CD8-positive, alpha-beta memory T cell (primary cell): ENCODE results near the gene USP40. TPM values are rescaled to one million over a fixed set of nuclear protein-coding genes. Genes with fewer than 3 reads are reported as not detected.

ENCODE experiments used
- CTCF ChIA-PET: fragments of 350-600 bp; sonication (Branson Sonifier 250); formaldehyde crosslinking; loops from one replicate; lab custom pipeline; 2021; ENCODE audit warnings: antibody characterized with exemption; lab: Charles Lee
- POLR2A ChIA-PET: fragments of 350-600 bp; sonication (Branson Sonifier 250); formaldehyde crosslinking; loops from one replicate; lab custom pipeline; 2021; ENCODE audit warnings: antibody characterized with exemption; lab: Charles Lee
- DNase-seq, 5 donors: peaks; one replicate each; pipeline versions ENCODE4 v3.0.0 to v3.0.0-alpha.2; 2020 to 2022; ENCODE audit warnings: mixed read lengths in 1 of 5
- H3K27ac ChIP-seq: one replicate; pipeline ENCODE4 v1.7.0; 2013; ENCODE audit warnings: low read depth, mild to moderate bottlenecking, low read length, moderate library complexity
- H3K27me3 ChIP-seq: 2 replicates; pipeline ENCODE4 v1.7.0; 2013; ENCODE audit warnings: low read length, mild to moderate bottlenecking; ENCODE audit not compliant: insufficient read depth, poor library complexity, severe bottlenecking
- H3K36me3 ChIP-seq: 2 replicates; pipeline ENCODE4 v1.7.0; 2013; ENCODE audit warnings: mild to moderate bottlenecking, low read length, moderate library complexity; ENCODE audit not compliant: insufficient read depth
- H3K4me1 ChIP-seq: 2 replicates; pipeline ENCODE4 v1.7.0; 2013; ENCODE audit warnings: mild to moderate bottlenecking, low read length, moderate library complexity; ENCODE audit not compliant: insufficient read depth
- H3K4me3 ChIP-seq: 2 replicates; pipeline ENCODE4 v1.7.0; 2013; ENCODE audit warnings: mild to moderate bottlenecking, low read length
- H3K9me3 ChIP-seq: 2 replicates; pipeline ENCODE4 v1.7.0; 2013; ENCODE audit warnings: mild to moderate bottlenecking, low read length
- H3K27ac Mint-ChIP-seq, 8 donors: one replicate each; pipeline ENCODE4 v1.8.0; 2020 to 2021; ENCODE audit warnings: mixed read lengths in 8 of 8, mild to moderate bottlenecking in 6 of 8, inconsistent platforms in 3 of 8, moderate library complexity in 3 of 8
- H3K27me3 Mint-ChIP-seq, 2 donors: one replicate each; pipeline ENCODE4 v1.8.0; 2020 to 2021; ENCODE audit warnings: mixed read lengths in 2 of 2, mild to moderate bottlenecking in 1 of 2, moderate library complexity in 1 of 2
- H3K36me3 Mint-ChIP-seq, 3 donors: one replicate each; pipeline ENCODE4 v1.8.0; 2020 to 2021; ENCODE audit warnings: mixed read lengths in 3 of 3, inconsistent platforms in 1 of 3, mild to moderate bottlenecking in 1 of 3
- H3K4me1 Mint-ChIP-seq, 3 donors: one replicate each; pipeline ENCODE4 v1.8.0; 2020 to 2021; ENCODE audit warnings: mixed read lengths in 3 of 3, inconsistent platforms in 1 of 3, mild to moderate bottlenecking in 1 of 3
- H3K4me3 Mint-ChIP-seq, 7 donors: one replicate each; pipeline ENCODE4 v1.8.0; 2020 to 2021; ENCODE audit warnings: mixed read lengths in 7 of 7, mild to moderate bottlenecking in 6 of 7, moderate library complexity in 4 of 7, inconsistent platforms in 2 of 7
- H3K9me3 Mint-ChIP-seq, 5 donors: one replicate each; pipeline ENCODE4 v1.8.0; 2020 to 2022; ENCODE audit warnings: mixed read lengths in 5 of 5, mild to moderate bottlenecking in 3 of 5, moderate library complexity in 2 of 5, inconsistent platforms in 1 of 5
- polyA plus RNA-seq: library from polyadenylated mRNA; unstranded; fragments of 300-500 nt; fragmentation: Illumina TruSeq; gene quantifications from one replicate; pipeline ENCODE4 v1.2.3, GENCODE V29; 2021
- total RNA-seq, 2 experiments: library from RNA; stranded (reverse); gene quantifications; one replicate each; pipeline ENCODE4 v1.2.3, GENCODE V29; 2021

Gene USP40
- total and polyA plus RNA-seq, 3 experiments from 2014 or later, result 5.4 to 14.8 (median 13.3) TPM

- POLR2A ChIA-PET, result interaction anchor here (1.4 kb wide), 1 partner anchor 40 kb away, joined by 8 read pairs; no protein-coding TSS in a partner anchor
- peaks cover 12 to 94% (median 23%) of the 10 kb centered on the region in 3 donors for H3K36me3 Mint-ChIP-seq
Measured at GRCh38 chr2:233444501-233444900, 122.1 kb downstream of the USP40 start.

DNA sequence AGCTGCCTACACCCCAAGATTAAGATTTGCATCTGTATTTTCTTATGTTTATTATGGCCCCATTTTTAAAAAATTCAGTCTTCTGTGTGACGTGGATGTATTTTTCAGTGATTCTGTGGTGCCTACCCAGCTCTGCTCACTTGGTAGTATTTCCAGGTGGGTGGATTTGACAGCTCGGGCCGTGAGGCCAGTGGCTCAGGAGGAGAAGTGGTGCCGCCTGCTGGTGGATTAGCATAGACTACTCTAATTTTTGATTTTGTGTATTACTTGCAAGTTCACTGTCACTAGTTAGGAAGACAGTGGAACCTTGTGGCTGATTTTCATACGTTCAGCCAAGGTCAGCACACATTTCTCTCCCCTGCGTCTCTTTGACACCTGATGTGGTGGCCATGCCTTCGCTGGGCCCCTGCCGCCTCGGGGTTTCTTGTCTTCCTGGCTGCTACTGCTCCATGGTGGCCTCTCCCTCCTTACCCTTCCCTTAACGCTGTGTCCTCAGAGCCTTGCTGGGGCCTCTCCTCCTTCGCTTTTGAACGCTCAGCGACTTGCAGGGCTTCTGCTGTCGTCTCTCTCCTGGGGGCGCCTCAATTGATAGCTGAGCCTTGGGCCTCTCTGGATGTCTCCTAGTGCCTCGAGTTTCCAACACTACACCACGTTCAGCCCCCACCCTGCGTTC, 122.9 kb downstream of the USP40 start:
- peak; percentile 67 to 88 (median 73) for DNase-seq
- Histone ChIP-seq H3K36me3 (peaks cover 56% of the 10 kb centered on the region), H3K27ac (no peak overlapping the region), H3K9me3 (no peaks in the 10 kb centered on the region), H3K27me3 (no peaks in the 10 kb centered on the region), H3K4me1 (peaks cover 13% of the 10 kb centered on the region), H3K4me3 (no peak overlapping the region)
- H3K27ac Mint-ChIP-seq, result peak overlapping the region in 7 of 8 donors; percentile 15 to 84 (median 66)
- H3K4me3 Mint-ChIP-seq, result no peak overlapping the region
- peaks cover 12 to 92% (median 22%) of the 10 kb centered on the region in 3 donors for H3K36me3 Mint-ChIP-seq
- CTCF ChIA-PET, result interaction anchor here (0.6 to 8.8 kb wide), 32 partner anchors 8 to 686 kb away, joined by 3 to 239 read pairs (median 5); partner anchors contain the start of genes ATG16L1 and DGKD
- no peaks in the 10 kb centered on the region for H3K27me3 Mint-ChIP-seq
- H3K4me1 Mint-ChIP-seq, result peaks cover 11 to 29% (median 17%) of the 10 kb centered on the region in 3 donors
- no peaks in the 10 kb centered on the region for H3K9me3 Mint-ChIP-seq
- POLR2A ChIA-PET, result interaction anchor here (1.4 kb wide), 1 partner anchor 39 kb away, joined by 8 read pairs; no protein-coding TSS in a partner anchor

More at GRCh38 chr2:233444501-233444900, 122.1 kb downstream of the USP40 start:
- Mint-ChIP-seq H3K4me3 (no peak overlapping the region), H3K27ac (peak overlapping the region in 3 of 8 donors; percentile 54 to 94 (median 68)), H3K9me3 (no peaks in the 10 kb centered on the region), H3K27me3 (peaks cover 0 to 2% of the 10 kb centered on the region in 2 donors), H3K4me1 (peaks cover 11 to 29% (median 17%) of the 10 kb centered on the region in 3 donors)
- Histone ChIP-seq H3K4me3 (no peak overlapping the region), H3K36me3 (peaks cover 56% of the 10 kb centered on the region), H3K27ac (no peak overlapping the region), H3K27me3 (no peaks in the 10 kb centered on the region), H3K9me3 (no peaks in the 10 kb centered on the region), H3K4me1 (peaks cover 13% of the 10 kb centered on the region)
- peak in 1 of 5 donors; percentile 34 for DNase-seq
- CTCF ChIA-PET, result interaction anchor here (0.6 to 8.8 kb wide), 14 partner anchors 9 to 190 kb away, joined by 3 to 239 read pairs (median 7); partner anchors contain the start of gene DGKD

- Mint-ChIP-seq H3K4me3 (no peak overlapping the region), H3K27me3 (no peaks in the 10 kb centered on the region), H3K9me3 (no peaks in the 10 kb centered on the region), H3K4me1 (peaks cover 11 to 29% (median 15%) of the 10 kb centered on the region in 3 donors), H3K27ac (peak overlapping the region in 5 of 8 donors; percentile 6 to 64 (median 38)), H3K36me3 (peaks cover 7 to 94% (median 18%) of the 10 kb centered on the region in 3 donors)
- POLR2A ChIA-PET, result no interaction called here
- Histone ChIP-seq H3K4me3 (no peak overlapping the region), H3K36me3 (peaks cover 59% of the 10 kb centered on the region), H3K4me1 (peaks cover 13% of the 10 kb centered on the region), H3K9me3 (no peaks in the 10 kb centered on the region), H3K27me3 (no peaks in the 10 kb centered on the region), H3K27ac (no peak overlapping the region)
- CTCF ChIA-PET, result interaction anchor here (1.8 to 8.8 kb wide), 3 partner anchors 11 to 38 kb away, joined by 6 to 239 read pairs (median 17); no protein-coding TSS in a partner anchor
- no peak for DNase-seq
Measured at GRCh38 chr2:233442028-233442310, 124.6 kb downstream of the USP40 start.

DNA sequence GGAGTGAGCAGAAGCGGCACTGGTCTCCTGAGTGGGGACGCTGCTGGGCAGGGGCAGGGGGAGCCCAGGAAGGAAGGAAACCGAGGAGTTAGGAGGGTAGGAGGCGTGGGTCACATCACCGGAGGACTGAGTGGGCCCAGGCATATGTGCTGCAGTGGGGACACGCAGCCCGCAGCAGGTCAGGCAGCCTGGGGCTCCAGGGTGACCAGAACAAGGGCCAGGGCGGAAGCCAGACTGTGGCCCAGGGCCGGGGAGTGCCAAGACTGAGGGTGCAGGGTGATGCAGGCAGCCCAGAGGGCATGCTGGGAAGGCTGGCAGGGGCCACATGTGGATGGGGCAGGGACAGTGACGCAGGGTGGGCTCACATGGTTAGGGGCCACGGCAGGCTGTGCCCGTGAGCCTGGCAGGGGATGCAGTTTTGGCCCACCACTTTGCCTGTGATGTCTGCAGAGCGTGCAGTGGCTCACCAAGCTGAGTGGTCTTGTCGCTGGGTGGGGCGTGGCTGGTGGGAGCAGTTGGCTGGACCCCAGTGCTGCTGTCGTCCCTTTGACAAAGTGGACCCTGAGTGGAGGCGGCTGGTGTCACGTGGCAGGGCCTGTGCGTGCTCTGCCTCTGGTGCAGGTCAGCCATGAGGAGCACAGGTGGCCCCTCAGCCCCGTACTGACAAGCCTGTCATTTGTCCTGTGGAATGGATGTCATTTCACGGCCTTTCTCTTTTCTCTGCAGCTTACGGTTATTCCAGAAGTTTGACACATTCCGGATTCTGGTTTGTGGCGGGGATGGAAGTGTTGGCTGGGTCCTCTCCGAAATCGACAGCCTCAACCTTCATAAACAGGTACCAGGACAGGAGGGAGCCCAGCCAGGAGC, 125.2 kb downstream of the USP40 start:
- H3K36me3 ChIP-seq, result peaks cover 60% of the 10 kb centered on the region
- CTCF ChIA-PET, result interaction anchor here (1.6 to 8.8 kb wide), 3 partner anchors 12 to 38 kb away, joined by 4 to 239 read pairs (median 6); no protein-coding TSS in a partner anchor
- no peaks in the 10 kb centered on the region for H3K9me3 Mint-ChIP-seq
- peaks cover 13% of the 10 kb centered on the region for H3K4me1 ChIP-seq
- H3K27me3 ChIP-seq, result no peaks in the 10 kb centered on the region
- H3K27me3 Mint-ChIP-seq, result no peaks in the 10 kb centered on the region
- peaks cover 7 to 97% (median 24%) of the 10 kb centered on the region in 3 donors for H3K36me3 Mint-ChIP-seq
- no peak overlapping the region for H3K27ac ChIP-seq
- peaks cover 11 to 29% (median 15%) of the 10 kb centered on the region in 3 donors for H3K4me1 Mint-ChIP-seq
- peak in 1 of 5 donors; percentile 42 for DNase-seq
- no peak overlapping the region for H3K4me3 ChIP-seq
- H3K27ac Mint-ChIP-seq, result peak overlapping the region in 6 of 8 donors; percentile 8 to 95 (median 58)
- no peak overlapping the region for H3K4me3 Mint-ChIP-seq
- H3K9me3 ChIP-seq, result no peaks in the 10 kb centered on the region
- POLR2A ChIA-PET, result no interaction called here

GRCh38 chr2:233440714-233441113, 125.9 kb downstream of the USP40 start:
- no peaks in the 10 kb centered on the region for H3K27me3 ChIP-seq
- H3K9me3 Mint-ChIP-seq, result no peaks in the 10 kb centered on the region
- ChIA-PET POLR2A (no interaction called here), CTCF (interaction anchor here (1.1 to 8.8 kb wide), 4 partner anchors 17 to 56 kb away, joined by 4 to 239 read pairs (median 4); no protein-coding TSS in a partner anchor)
- peak overlapping the region in 5 of 8 donors; percentile 50 to 95 (median 58) for H3K27ac Mint-ChIP-seq
- H3K4me3 ChIP-seq, result no peak overlapping the region
- H3K36me3 ChIP-seq, result peaks cover 60% of the 10 kb centered on the region
- H3K4me1 ChIP-seq, result peaks cover 13% of the 10 kb centered on the region
- no peak overlapping the region for H3K27ac ChIP-seq
- DNase-seq, result peak in 1 of 5 donors; percentile 28
- peaks cover 7 to 97% (median 19%) of the 10 kb centered on the region in 3 donors for H3K36me3 Mint-ChIP-seq
- no peaks in the 10 kb centered on the region for H3K27me3 Mint-ChIP-seq
- H3K4me1 Mint-ChIP-seq, result peaks cover 11 to 29% (median 15%) of the 10 kb centered on the region in 3 donors
- no peaks in the 10 kb centered on the region for H3K9me3 ChIP-seq
- peak overlapping the region in 1 of 7 donors; percentile 27 for H3K4me3 Mint-ChIP-seq

DNA sequence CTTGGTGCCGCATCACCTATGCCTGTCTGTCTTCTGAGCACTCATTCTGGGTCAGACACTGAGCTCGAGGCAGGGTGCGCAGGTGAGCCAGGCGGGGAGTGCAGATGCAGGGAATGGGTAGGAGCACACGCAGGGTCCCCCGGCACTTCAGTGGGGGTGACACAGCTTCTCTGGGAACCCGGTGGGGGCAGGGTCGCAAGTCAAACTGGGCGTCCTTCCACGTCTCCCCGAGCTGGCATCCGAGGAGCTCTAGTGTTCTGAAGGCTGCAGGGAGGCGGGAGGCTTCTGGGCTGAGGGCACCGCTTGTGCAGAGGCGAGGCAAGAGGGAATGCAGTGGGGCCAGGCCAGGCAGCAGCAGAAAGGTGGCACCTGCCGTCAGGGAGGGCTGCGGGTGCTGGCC, 126.3 kb downstream of the USP40 start:
- Histone ChIP-seq H3K27ac (no peak overlapping the region), H3K4me1 (peaks cover 13% of the 10 kb centered on the region), H3K9me3 (no peaks in the 10 kb centered on the region), H3K27me3 (no peaks in the 10 kb centered on the region), H3K36me3 (peaks cover 60% of the 10 kb centered on the region), H3K4me3 (no peak overlapping the region)
- no peak overlapping the region for H3K4me3 Mint-ChIP-seq
- peaks cover 7 to 97% (median 18%) of the 10 kb centered on the region in 3 donors for H3K36me3 Mint-ChIP-seq
- H3K27ac Mint-ChIP-seq, result peak overlapping the region in 3 of 8 donors; percentile 20 to 78 (median 23)
- H3K9me3 Mint-ChIP-seq, result no peaks in the 10 kb centered on the region
- CTCF ChIA-PET, result interaction anchor here (1.1 to 8.8 kb wide), 4 partner anchors 17 to 56 kb away, joined by 4 to 239 read pairs (median 4); no protein-coding TSS in a partner anchor
- H3K4me1 Mint-ChIP-seq, result peaks cover 11 to 29% (median 15%) of the 10 kb centered on the region in 3 donors
- POLR2A ChIA-PET, result interaction anchor here (1.0 kb wide), 1 partner anchor 35 kb away, joined by 4 read pairs; no protein-coding TSS in a partner anchor
- no peaks in the 10 kb centered on the region for H3K27me3 Mint-ChIP-seq
- DNase-seq, result peak in 1 of 5 donors; percentile 26

DNA sequence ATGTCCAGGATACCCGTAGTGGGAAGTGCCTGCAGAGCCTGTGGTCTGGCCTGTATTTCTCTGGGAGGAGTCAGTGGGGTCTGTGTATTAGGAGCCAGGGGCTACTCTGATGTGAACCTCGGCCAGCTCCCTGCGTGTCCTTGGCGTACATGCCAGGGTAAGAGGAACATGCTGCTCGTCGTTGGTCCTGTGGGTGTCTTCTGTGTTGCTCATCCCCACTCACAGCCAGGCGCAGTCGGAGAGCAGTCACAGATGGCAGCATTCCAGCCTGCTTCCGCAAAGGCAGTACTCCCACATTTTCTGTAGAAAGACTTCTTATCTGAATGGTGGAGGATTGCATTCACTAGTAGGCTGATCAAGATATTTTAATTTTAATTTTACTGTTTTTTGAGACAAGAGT, 127.4 kb downstream of the USP40 start:
- Mint-ChIP-seq H3K4me3 (no peak overlapping the region), H3K27ac (peak overlapping the region in 1 of 8 donors; percentile 23), H3K36me3 (peaks cover 3 to 96% (median 21%) of the 10 kb centered on the region in 3 donors), H3K4me1 (peaks cover 13 to 26% (median 15%) of the 10 kb centered on the region in 3 donors), H3K27me3 (no peaks in the 10 kb centered on the region), H3K9me3 (no peaks in the 10 kb centered on the region)
- Histone ChIP-seq H3K27ac (no peak overlapping the region), H3K4me3 (no peak overlapping the region), H3K27me3 (no peaks in the 10 kb centered on the region), H3K4me1 (peaks cover 13% of the 10 kb centered on the region), H3K9me3 (no peaks in the 10 kb centered on the region), H3K36me3 (peaks cover 50% of the 10 kb centered on the region)
- POLR2A ChIA-PET, result interaction anchor here (0.6 kb wide), 1 partner anchor 31 kb away, joined by 3 read pairs; no protein-coding TSS in a partner anchor
- DNase-seq, result no peak
- CTCF ChIA-PET, result interaction anchor here (1.4 to 8.8 kb wide), 3 partner anchors 14 to 55 kb away, joined by 4 to 239 read pairs (median 4); no protein-coding TSS in a partner anchor
